22Rv1 (cell line): ENCODE measurements around the gene NEDD4L.

Experiments
- CTCF ChIP-seq: fragments of 450-650 bp; IDR thresholded peaks from 2 replicates; pipeline ENCODE4 v1.5.1; 2017; ENCODE audit warnings: mild to moderate bottlenecking
- ZFX ChIP-seq: fragments of 450-650 bp; IDR thresholded peaks from 2 replicates; pipeline ENCODE4 v1.6.1; 2017; ENCODE audit warnings: antibody characterized with exemption, borderline replicate concordance

GRCh38 chr18:58181988-58182387 lies 138.0 kb downstream of the NEDD4L start:
- TF ChIP-seq CTCF (no peak), ZFX (no peak)
